ENCODE data around the gene ATP5PO.

DNA sequence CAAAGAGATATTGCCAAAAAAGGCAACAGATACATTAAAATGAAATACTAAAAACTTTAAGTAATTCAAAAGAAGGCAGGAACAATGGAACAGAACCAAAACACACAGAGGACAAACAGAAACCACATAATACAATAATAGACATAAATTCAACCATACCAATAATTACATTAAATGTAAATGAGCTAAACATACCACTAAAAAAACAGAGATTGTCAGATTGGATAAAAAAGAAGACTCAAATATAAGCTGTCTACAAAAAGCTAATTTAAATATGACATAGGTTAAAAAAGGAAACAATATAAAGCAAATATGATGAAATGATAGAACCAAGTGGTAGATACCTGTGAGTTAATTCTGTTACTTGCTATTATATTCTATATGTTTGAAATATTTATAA, 44.1 kb upstream of the ATP5PO start:
- TF ChIP-seq, protein P1, sequence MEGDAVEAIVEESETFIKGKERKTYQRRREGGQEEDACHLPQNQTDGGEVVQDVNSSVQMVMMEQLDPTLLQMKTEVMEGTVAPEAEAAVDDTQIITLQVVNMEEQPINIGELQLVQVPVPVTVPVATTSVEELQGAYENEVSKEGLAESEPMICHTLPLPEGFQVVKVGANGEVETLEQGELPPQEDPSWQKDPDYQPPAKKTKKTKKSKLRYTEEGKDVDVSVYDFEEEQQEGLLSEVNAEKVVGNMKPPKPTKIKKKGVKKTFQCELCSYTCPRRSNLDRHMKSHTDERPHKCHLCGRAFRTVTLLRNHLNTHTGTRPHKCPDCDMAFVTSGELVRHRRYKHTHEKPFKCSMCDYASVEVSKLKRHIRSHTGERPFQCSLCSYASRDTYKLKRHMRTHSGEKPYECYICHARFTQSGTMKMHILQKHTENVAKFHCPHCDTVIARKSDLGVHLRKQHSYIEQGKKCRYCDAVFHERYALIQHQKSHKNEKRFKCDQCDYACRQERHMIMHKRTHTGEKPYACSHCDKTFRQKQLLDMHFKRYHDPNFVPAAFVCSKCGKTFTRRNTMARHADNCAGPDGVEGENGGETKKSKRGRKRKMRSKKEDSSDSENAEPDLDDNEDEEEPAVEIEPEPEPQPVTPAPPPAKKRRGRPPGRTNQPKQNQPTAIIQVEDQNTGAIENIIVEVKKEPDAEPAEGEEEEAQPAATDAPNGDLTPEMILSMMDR (IDR thresholded peaks at IDR 0.05; ENCODE audit: poor library complexity): no peak
- TF ChIP-seq EZH2phosphoT487 (IDR thresholded peaks at IDR 0.05; ENCODE audit: low read depth, severe bottlenecking, unreplicated experiment): no peak

All from hepatocyte (in vitro differentiated cells).